Measurements from ENCODE around the gene PLLP. TPM values are rescaled to one million over a fixed set of nuclear protein-coding genes. Genes with fewer than 3 reads are reported as not detected.

The PLLP gene
- total and polyA plus RNA-seq, 9 of the 15 experiments (the other 6 are each of a cell fraction or from before 2014, with no cell fraction given): 0.09 to 0.96 (median 0.27) TPM

GRCh38 chr16:57240851-57241250, 43.6 kb downstream of the PLLP start:
- peaks cover 5% of the 10 kb centered on the region; the same call in 2 of the 3 replicates for H3K79me2 ChIP-seq (ENCODE audit: control insufficient read depth, insufficient read depth, low read length)
- 85% methylated on average over 2 of the region's 2 CpGs for WGBS (ENCODE audit: insufficient coverage, low coverage, missing lambda C conversion rate)
- no TSS peak for BruUV-seq (replicated peaks)
- H3K4me3 ChIP-seq: no peak overlapping the region
- intact Hi-C loops (cut with micrococcal nuclease): no loop called here
- no peaks in the 10 kb centered on the region for H3K9me1 ChIP-seq (ENCODE audit: control insufficient read depth, insufficient read depth, low read length)
- no peak overlapping the region for H2AFZ ChIP-seq (ENCODE audit: low read depth, low read length)
- POLR2A ChIA-PET: interaction anchor here (0.6 kb wide), 1 partner anchor 850 kb away, joined by 3 read pairs; no protein-coding TSS in a partner anchor
- ATAC-seq: no peak
- DNase-seq (ENCODE audit: extremely low read depth in 1 of 4, low spot score in 3 of 4): no peak
- H3K36me3 ChIP-seq (ENCODE audit: control insufficient read depth, insufficient read depth, low read length): peaks cover 32% of the 10 kb centered on the region
- no peaks in the 10 kb centered on the region for H4K20me1 ChIP-seq (replicated peaks; ENCODE audit: control insufficient read depth, insufficient read depth, low read length)
- in situ Hi-C loops (cut with MboI): no loop called here
- H3K9ac ChIP-seq (ENCODE audit: insufficient read depth in 1 of 2, low read depth in 2 of 2, low read length in 2 of 2): no peak overlapping the region
- FAIRE-seq: no peak
- H3K4me1 ChIP-seq (replicated peaks in 1 of 2; ENCODE audit: control insufficient read depth in 2 of 2, insufficient read depth in 2 of 2, low read length in 2 of 2): peaks cover 7% of the 10 kb centered on the region in 2 experiments; a peak in 4 of 5 replicates
- CTCF ChIA-PET (ENCODE audit: low intra/inter-chr PET ratio): no interaction called here
- no peaks in the 10 kb centered on the region for H3K27me3 ChIP-seq (ENCODE audit: control insufficient read depth in 2 of 2, insufficient read depth in 2 of 2, low read length in 2 of 2)
- TF ChIP-seq ARID4B (CRISPR knock-in tag; IDR thresholded peaks at IDR 0.05) (no peak), ZNF311 (CRISPR knock-in tag; IDR thresholded peaks at IDR 0.05) (no peak), POLR2A (conservative IDR thresholded peaks at IDR 0.05) (0 out of 2 replicates have a peak, but pooled peaks have one; percentile 29), POLR2AphosphoS5 (IDR thresholded peaks at IDR 0.05; ENCODE audit: control insufficient read depth, insufficient read depth, low read depth, low read length) (peak; percentile 44; the same call in 1 of the 2 replicates)
- no peak overlapping the region for H3K4me2 ChIP-seq (ENCODE audit: insufficient read depth, low read length)
- no peaks in the 10 kb centered on the region for H3K9me3 ChIP-seq (replicated peaks; ENCODE audit: control insufficient read depth, insufficient read depth, low read depth, low read length)
- H3K27ac ChIP-seq (ENCODE audit: extremely low read depth, low read depth, low read length): no peak overlapping the region

All from K562 (cell line).